ENCODE measurements around the gene ELOVL1.

ELOVL1 gene

DNA sequence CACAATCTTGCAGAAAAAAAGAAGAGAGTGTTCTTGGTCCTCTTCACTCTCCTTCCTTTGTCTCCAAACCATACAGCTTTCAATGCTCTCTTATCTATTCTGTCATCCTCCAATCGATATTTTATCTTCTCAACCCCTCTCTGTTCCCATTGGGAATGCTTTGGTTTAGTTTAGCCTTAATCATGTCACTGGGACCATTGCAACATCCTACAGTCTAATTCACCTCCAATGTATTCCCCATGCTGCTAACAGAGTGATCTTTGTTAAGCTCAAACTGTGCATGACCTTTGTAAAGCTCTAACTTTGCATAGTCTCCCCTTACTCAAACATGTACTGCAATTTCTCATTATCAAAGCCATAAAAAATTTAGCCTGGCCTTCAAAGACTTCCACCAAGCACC is 27.3 kb downstream of the ELOVL1 start:
- no peaks in the 10 kb centered on the region for H3K9me3 ChIP-seq (ENCODE audit: insufficient read depth, low read depth, low read length)
- no peaks in the 10 kb centered on the region; the same call in 1 of the 2 replicates for H3K4me1 ChIP-seq (ENCODE audit: insufficient read depth, low read length)
- WGBS: 91% methylated on average over 1 of the region's 1 CpG
- H3K27me3 ChIP-seq (ENCODE audit: insufficient read depth, low read length): no peaks in the 10 kb centered on the region
- no peak overlapping the region for H3K27ac ChIP-seq (ENCODE audit: low read depth, low read length)
- H3K36me3 ChIP-seq (ENCODE audit: insufficient read depth, low read length): no peaks in the 10 kb centered on the region
- H3K4me3 ChIP-seq (ENCODE audit: low read length): no peak overlapping the region
- no peak overlapping the region for H3K9ac ChIP-seq (ENCODE audit: low read depth, low read length)

DNA sequence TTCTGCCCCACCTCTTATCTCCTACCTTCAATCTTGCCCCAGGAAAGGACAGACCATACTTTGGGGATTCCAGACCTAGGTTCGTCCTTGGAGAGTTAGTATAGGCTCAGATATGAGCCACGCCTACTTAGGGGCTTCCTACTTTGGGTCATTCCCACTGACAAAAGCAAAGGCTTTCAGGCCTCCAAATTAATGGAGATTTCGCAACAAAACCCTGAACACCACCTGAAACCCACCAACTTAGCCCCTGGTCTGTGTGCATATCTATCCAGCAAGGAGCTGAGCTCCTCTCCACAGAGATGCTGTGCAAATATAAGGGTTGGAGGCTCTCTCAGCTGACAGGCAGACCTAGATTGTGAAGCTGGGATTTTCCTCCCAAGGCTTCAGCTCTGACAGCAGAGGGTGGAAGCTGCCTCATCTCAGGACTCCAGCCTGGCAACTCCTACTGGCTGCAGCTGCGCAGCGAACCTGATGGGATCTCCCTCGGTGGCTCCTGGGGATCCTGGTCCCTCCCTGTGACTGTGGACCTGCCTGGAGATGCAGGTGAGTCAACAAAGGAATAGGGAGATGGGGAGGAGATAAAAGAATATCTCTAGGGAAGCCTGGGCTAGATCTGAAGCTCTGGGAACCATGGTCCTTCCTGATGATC is 28.1 kb downstream of the ELOVL1 start:
- Histone ChIP-seq H3K4me3 (ENCODE audit: low read length) (no peak overlapping the region), H3K27me3 (ENCODE audit: insufficient read depth, low read length) (no peaks in the 10 kb centered on the region), H3K9ac (ENCODE audit: low read depth, low read length) (no peak overlapping the region), H3K9me3 (ENCODE audit: insufficient read depth, low read depth, low read length) (no peaks in the 10 kb centered on the region), H3K36me3 (ENCODE audit: insufficient read depth, low read length) (no peaks in the 10 kb centered on the region), H3K27ac (ENCODE audit: low read depth, low read length) (no peak overlapping the region), H3K4me1 (ENCODE audit: insufficient read depth, low read length) (no peaks in the 10 kb centered on the region)
- WGBS: 90% methylated on average over 6 of the region's 6 CpGs

DNA sequence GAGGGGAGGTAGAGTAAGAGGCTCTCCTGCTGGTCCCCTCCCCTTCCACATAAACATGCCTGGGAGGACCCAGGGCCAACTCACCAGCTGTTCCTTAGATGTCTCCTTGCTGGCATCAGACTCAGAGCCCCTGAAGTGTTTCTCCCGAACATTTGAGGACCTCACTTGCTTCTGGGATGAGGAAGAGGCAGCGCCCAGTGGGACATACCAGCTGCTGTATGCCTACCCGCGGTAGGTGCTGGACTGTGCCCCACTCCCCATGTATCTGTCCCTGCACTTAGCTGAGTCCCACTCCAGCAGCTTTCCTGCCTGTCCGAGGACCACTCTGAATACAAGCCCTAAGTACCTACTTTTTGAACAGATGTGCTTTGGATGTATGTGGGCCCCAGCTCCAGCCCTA is 29.8 kb downstream of the ELOVL1 start:
- no peaks in the 10 kb centered on the region for H3K27me3 ChIP-seq (ENCODE audit: insufficient read depth, low read length)
- H3K4me3 ChIP-seq (ENCODE audit: low read length): no peak overlapping the region
- no peaks in the 10 kb centered on the region for H3K4me1 ChIP-seq (ENCODE audit: insufficient read depth, low read length)
- H3K27ac ChIP-seq (ENCODE audit: low read depth, low read length): no peak overlapping the region
- H3K9me3 ChIP-seq (ENCODE audit: insufficient read depth, low read depth, low read length): no peaks in the 10 kb centered on the region
- no peaks in the 10 kb centered on the region for H3K36me3 ChIP-seq (ENCODE audit: insufficient read depth, low read length)
- H3K9ac ChIP-seq (ENCODE audit: low read depth, low read length): no peak overlapping the region
- 93% methylated on average over 5 of the region's 5 CpGs for WGBS

DNA sequence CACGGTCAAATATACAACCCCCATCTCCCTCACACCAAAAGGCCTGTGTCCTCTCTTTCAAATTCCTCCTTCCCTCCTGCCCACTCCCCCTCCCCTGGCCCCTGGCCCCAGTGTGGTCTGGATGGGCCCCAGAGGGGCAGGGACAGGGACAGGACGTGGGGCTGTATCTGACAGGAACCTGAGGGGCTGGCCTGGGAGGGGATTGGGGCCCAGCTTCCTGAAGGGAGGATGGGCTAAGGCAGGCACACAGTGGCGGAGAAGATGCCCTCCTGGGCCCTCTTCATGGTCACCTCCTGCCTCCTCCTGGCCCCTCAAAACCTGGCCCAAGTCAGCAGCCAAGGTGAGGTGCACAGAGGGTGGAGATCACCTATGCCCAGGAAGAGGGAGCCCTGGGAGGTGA is 30.2 kb downstream of the ELOVL1 start, which contains the start of gene MPL:
Gene MPL, plus strand, starts transcription at position 231 of the 400 bp plus-strand sequence. Its CDS starts 31 bp downstream, at position 262.
- H3K9ac ChIP-seq (ENCODE audit: low read depth, low read length): no peak within 1 kb of the TSS
- H3K4me3 ChIP-seq (ENCODE audit: low read length): no peak within 1 kb of the TSS
- H3K27me3 ChIP-seq (ENCODE audit: insufficient read depth, low read length): no peaks in the 10 kb centered on the region
- H3K4me1 ChIP-seq (ENCODE audit: insufficient read depth, low read length): no peaks in the 10 kb centered on the region
- H3K27ac ChIP-seq (ENCODE audit: low read depth, low read length): no peak within 1 kb of the TSS
- WGBS: 73% methylated on average over 3 of the region's 3 CpGs
- H3K36me3 ChIP-seq (ENCODE audit: insufficient read depth, low read length): no peaks in the 10 kb centered on the region
- no peaks in the 10 kb centered on the region for H3K9me3 ChIP-seq (ENCODE audit: insufficient read depth, low read depth, low read length)

DNA sequence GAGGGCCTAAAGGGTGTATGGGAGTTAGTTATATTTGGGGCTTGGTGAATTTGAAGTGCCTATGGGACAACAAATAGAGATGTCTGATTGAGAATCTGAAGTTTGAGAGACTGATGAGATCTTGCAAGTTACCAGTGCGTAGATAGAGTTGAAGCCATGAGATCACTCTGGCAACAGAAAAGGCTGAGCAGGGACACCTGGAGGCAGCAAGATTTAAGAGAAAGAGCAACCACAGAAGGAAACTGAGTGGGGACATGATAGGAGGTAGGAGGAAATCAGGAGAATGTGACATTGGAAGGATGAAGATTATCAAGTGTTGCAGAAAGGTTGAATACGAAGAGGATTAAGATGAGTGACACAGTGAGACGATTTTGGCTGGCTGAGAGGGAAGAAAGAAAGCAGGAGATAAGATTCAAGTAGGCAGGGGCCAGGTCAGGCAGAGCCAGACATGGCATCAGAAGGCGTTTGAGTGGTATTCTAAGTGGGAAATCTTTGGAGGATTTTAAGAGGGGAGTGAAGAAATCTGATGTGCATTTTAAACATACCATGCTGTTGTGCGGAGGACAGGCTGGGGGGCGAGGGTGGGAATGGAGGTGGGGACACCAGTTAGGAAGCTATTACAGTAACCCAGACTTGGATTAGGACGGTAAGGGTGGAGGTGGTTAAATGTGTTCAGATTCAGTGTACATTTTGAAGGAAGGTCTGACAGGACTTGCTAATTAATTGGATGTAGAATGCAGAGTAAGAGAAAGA is 33.2 kb downstream of the ELOVL1 start:
- Histone ChIP-seq H3K4me3 (ENCODE audit: low read length) (no peak overlapping the region), H3K27ac (ENCODE audit: low read depth, low read length) (no peak overlapping the region), H3K36me3 (ENCODE audit: insufficient read depth, low read length) (no peaks in the 10 kb centered on the region), H3K9me3 (ENCODE audit: insufficient read depth, low read depth, low read length) (no peaks in the 10 kb centered on the region), H3K27me3 (ENCODE audit: insufficient read depth, low read length) (no peaks in the 10 kb centered on the region), H3K9ac (ENCODE audit: low read depth, low read length) (no peak overlapping the region), H3K4me1 (ENCODE audit: insufficient read depth, low read length) (peaks cover 4% of the 10 kb centered on the region; the same call in 1 of the 2 replicates)
- WGBS: 86% methylated on average over 7 of the region's 7 CpGs

DNA sequence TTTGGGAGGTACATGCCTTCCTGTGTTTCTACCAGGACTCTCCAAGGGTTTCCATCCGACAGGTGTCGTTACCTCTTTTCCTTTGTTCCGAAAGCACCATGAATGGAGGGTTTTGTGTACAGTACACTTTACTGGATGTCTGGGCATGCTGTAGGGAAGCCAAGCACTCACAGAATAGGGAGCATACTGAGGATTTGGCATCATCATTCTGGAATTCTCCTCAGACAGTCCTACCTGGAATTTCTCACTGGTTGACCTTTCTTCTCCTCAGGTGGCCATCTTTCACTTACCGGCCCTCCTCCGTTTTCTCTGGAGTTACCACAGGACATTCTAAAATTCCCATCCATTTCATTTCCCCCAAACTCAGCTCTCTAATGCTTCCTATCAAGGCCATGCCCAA is 36.1 kb downstream of the ELOVL1 start:
- Histone ChIP-seq H3K4me3 (ENCODE audit: low read length) (no peak overlapping the region), H3K4me1 (ENCODE audit: insufficient read depth, low read length) (peaks cover 4% of the 10 kb centered on the region; the same call in 1 of the 2 replicates), H3K27me3 (ENCODE audit: insufficient read depth, low read length) (no peaks in the 10 kb centered on the region), H3K9me3 (ENCODE audit: insufficient read depth, low read depth, low read length) (peaks cover 15% of the 10 kb centered on the region; the same call in 1 of the 2 replicates), H3K9ac (ENCODE audit: low read depth, low read length) (no peak overlapping the region), H3K36me3 (ENCODE audit: insufficient read depth, low read length) (no peaks in the 10 kb centered on the region), H3K27ac (ENCODE audit: low read depth, low read length) (no peak overlapping the region)
- WGBS: 92% methylated on average over 5 of the region's 5 CpGs

DNA sequence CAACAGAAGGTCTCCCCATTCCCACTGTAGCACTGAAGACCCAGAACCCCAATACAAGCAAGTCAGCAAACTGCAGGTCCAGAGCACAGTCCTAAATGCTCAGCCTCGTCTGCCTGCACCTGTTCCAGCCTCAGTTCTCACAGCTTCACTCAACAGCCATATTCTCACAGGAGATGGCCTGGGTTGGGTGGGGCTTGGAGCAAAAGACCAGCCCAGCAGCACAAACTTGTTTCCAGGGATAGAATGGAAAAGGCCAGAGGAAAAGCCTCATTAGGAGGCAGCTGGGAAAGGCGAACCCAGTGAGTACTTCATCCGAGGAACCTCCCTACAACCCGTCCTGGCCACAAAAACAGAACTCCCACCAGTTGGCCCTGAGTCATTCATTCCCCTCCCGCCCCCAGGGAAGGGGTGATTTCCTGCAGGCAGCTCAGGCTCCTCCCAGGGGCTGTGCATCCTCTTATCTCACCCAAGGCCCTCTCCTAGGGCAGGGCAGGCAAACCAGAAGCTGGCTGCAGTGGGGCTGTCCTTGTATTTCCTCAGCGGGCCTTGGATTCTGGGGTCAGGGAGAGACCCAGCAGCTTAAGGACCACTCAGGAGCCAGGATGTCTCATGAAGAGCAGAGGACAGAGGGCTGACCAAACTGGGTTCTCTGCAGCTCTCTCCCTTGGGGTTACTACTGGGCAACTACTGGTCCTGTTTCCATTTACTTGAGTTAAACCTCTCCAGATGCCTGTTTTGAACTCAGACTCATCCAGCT is 37.6 kb downstream of the ELOVL1 start:
- Histone ChIP-seq H3K27me3 (ENCODE audit: insufficient read depth, low read length) (no peaks in the 10 kb centered on the region), H3K4me1 (ENCODE audit: insufficient read depth, low read length) (peaks cover 4% of the 10 kb centered on the region; the same call in 1 of the 2 replicates), H3K36me3 (ENCODE audit: insufficient read depth, low read length) (no peaks in the 10 kb centered on the region), H3K27ac (ENCODE audit: low read depth, low read length) (no peak overlapping the region), H3K4me3 (ENCODE audit: low read length) (no peak overlapping the region), H3K9ac (ENCODE audit: low read depth, low read length) (no peak overlapping the region), H3K9me3 (ENCODE audit: insufficient read depth, low read depth, low read length) (peaks cover 25% of the 10 kb centered on the region; the same call in 1 of the 2 replicates)
- WGBS: 56% methylated on average over 6 of the region's 6 CpGs

DNA sequence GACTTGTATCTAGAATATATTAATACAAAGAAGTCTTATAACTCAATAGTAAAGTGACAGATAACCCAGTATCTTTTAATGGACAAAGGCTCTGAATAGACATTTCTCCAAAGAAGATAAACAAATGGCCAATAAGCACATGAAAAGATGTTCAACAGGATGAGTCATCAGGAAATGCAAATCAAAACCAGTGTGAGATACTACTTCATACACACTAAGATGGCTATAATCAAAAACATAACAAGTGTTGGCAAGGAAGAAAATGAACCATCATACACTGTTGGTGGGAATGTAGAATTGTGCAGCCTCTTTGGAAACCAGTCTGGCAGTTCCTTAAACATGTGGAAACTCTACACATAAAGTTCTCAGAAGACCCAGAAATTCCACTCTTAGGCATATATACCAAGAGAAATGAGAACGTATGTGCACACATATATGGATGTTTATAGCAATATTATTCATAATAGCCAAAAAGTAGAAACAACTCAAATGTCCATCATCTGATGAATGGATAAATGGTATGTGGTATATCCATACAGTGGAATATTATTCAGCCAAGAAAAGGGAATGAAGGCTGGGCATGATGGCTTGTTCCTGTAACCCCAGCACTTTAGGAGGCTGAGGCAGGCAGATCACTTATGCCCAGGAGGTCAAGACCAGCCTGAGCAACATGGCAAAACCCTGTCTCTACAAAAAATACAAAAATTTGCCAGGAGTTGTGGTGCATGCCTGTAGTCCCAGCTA is 40.1 kb downstream of the ELOVL1 start:
- H3K36me3 ChIP-seq (ENCODE audit: insufficient read depth, low read length): no peaks in the 10 kb centered on the region
- H3K9me3 ChIP-seq (ENCODE audit: insufficient read depth, low read depth, low read length): peaks cover 27% of the 10 kb centered on the region; the same call in 1 of the 2 replicates
- H3K4me3 ChIP-seq (ENCODE audit: low read length): no peak overlapping the region
- no CpG with 5 or more reads among the region's 1 CpG for WGBS
- H3K9ac ChIP-seq (ENCODE audit: low read depth, low read length): no peak overlapping the region
- H3K27ac ChIP-seq (ENCODE audit: low read depth, low read length): no peak overlapping the region
- H3K4me1 ChIP-seq (ENCODE audit: insufficient read depth, low read length): peaks cover 12% of the 10 kb centered on the region; the same call in 1 of the 2 replicates
- no peaks in the 10 kb centered on the region for H3K27me3 ChIP-seq (ENCODE audit: insufficient read depth, low read length)

DNA sequence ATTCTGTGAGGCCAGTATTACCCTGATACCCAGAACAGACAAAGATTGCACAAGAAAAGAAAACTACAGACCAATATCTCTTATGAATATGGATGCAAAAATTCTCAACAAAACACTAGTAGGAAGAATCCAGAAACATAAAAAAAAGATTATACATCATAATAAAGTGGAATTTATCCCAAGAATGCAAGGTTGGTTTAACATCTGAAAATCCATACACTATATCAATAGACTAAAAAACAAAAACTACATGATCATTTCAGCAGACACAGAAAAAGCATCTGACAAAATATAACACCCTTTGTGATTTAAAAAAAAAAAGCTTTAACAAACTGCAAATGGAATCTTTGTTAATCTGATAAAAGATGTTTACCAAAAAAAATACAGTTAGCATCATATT is 42.4 kb downstream of the ELOVL1 start:
- no peaks in the 10 kb centered on the region for H3K27me3 ChIP-seq (ENCODE audit: insufficient read depth, low read length)
- peaks cover 27% of the 10 kb centered on the region; the same call in 1 of the 2 replicates for H3K9me3 ChIP-seq (ENCODE audit: insufficient read depth, low read depth, low read length)
- H3K4me3 ChIP-seq (ENCODE audit: low read length): no peak overlapping the region

DNA sequence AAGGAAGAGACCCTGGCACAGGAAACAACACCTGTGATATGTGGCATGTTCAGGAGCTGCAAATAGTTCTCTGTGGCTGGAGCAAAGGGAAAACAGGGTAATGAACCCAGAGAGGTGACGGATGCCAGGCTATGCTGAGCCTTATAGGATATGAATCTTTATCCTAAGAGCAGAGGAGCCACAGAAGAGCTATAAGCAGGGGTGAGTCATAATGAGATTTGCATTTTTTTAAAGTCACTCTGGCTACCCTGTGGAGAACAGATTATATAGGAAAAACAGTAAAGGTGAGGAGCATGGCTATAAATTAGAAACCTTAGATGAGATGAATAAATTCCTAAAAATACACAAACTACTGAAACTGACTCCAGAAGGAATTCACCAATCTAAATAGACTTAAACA is 43.0 kb downstream of the ELOVL1 start:
- Histone ChIP-seq H3K4me1 (ENCODE audit: insufficient read depth, low read length) (peaks cover 9% of the 10 kb centered on the region; the same call in 1 of the 2 replicates), H3K4me3 (ENCODE audit: low read length) (no peak overlapping the region), H3K9me3 (ENCODE audit: insufficient read depth, low read depth, low read length) (peaks cover 27% of the 10 kb centered on the region; the same call in 1 of the 2 replicates), H3K9ac (ENCODE audit: low read depth, low read length) (no peak overlapping the region), H3K36me3 (ENCODE audit: insufficient read depth, low read length) (no peaks in the 10 kb centered on the region), H3K27me3 (ENCODE audit: insufficient read depth, low read length) (no peaks in the 10 kb centered on the region), H3K27ac (ENCODE audit: low read depth, low read length) (no peak overlapping the region)
- whole genome bisulfite sequencing: 91% methylated on average over 1 of the region's 1 CpG

More for the DNA sequence above, 42.4 kb downstream of the ELOVL1 start:
- Histone ChIP-seq H3K27ac (ENCODE audit: low read depth, low read length) (no peak overlapping the region), H3K4me1 (ENCODE audit: insufficient read depth, low read length) (peaks cover 12% of the 10 kb centered on the region; the same call in 1 of the 2 replicates), H3K36me3 (ENCODE audit: insufficient read depth, low read length) (no peaks in the 10 kb centered on the region), H3K9ac (ENCODE audit: low read depth, low read length) (no peak overlapping the region)

Measured in HUES64 (cell line).